Measurements from ENCODE around the gene TOM1L2.

The TOM1L2 gene

DNA sequence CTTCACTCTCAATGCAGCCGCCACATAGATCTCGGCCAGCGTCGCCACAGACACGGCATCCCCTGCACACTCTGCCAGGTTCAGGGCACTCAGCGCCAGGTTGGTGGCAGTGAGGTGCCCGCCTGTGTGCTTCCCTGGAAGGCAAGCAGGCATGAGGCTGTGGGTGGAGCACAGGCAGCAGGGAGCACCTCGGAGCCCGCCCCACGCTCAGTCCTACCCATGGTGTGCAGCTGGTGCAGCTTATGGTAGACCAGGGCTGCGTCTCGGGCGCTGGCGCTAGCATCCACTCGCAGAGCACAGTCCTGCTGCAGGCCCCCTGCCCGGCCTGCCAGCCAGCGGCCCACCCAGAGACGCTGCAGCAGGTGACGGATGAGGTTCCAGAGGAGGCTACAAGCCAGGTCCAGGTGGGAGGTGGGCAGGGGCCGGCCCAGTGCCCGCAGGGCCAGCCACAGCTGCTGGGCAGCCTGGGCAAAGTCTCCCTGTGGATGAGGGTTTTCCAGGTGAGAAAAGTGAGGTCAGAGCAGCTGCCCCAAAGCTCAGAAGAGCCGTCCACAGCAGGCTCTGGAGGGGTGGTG is 155.9 kb downstream of the TOM1L2 start:
- CTCF ChIA-PET, result no interaction called here
- POLR2A ChIA-PET, result interaction anchor here (1.1 to 24.8 kb wide), 2 partner anchors 12 to 19 kb away, joined by 3 to 369 read pairs; partner anchors contain the start of gene SREBF1
- no peak for DNase-seq (ENCODE audit: extremely low spot score)
- TF ChIP-seq FOXA1 (IDR thresholded peaks at IDR 0.05) (no peak), SUZ12 (IDR thresholded peaks at IDR 0.05) (no peak), BHLHE40 (IDR thresholded peaks at IDR 0.05; ENCODE audit: borderline replicate concordance) (no peak), LEF1 (IDR thresholded peaks at IDR 0.05; ENCODE audit: borderline replicate concordance) (no peak), NFRKB (IDR thresholded peaks at IDR 0.05) (no peak), L3MBTL2 (conservative IDR thresholded peaks at IDR 0.05) (no peak), FOXK2 (IDR thresholded peaks at IDR 0.05) (no peak), FOXM1 (IDR thresholded peaks at IDR 0.05; ENCODE audit: borderline replicate concordance) (no peak), ZNF384 (IDR thresholded peaks at IDR 0.05) (no peak), TARDBP (IDR thresholded peaks at IDR 0.05) (no peak), SP1 (IDR thresholded peaks at IDR 0.05) (no peak), HDGF (IDR thresholded peaks at IDR 0.05; ENCODE audit: borderline replicate concordance) (no peak), ARNT (IDR thresholded peaks at IDR 0.05) (no peak), CTBP1 (IDR thresholded peaks at IDR 0.05; ENCODE audit: borderline replicate concordance) (no peak), ELF4 (IDR thresholded peaks at IDR 0.05) (no peak)
- TF ChIP-seq, protein P1, sequence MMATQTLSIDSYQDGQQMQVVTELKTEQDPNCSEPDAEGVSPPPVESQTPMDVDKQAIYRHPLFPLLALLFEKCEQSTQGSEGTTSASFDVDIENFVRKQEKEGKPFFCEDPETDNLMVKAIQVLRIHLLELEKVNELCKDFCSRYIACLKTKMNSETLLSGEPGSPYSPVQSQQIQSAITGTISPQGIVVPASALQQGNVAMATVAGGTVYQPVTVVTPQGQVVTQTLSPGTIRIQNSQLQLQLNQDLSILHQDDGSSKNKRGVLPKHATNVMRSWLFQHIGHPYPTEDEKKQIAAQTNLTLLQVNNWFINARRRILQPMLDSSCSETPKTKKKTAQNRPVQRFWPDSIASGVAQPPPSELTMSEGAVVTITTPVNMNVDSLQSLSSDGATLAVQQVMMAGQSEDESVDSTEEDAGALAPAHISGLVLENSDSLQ (IDR thresholded peaks at IDR 0.05), result no peak

DNA sequence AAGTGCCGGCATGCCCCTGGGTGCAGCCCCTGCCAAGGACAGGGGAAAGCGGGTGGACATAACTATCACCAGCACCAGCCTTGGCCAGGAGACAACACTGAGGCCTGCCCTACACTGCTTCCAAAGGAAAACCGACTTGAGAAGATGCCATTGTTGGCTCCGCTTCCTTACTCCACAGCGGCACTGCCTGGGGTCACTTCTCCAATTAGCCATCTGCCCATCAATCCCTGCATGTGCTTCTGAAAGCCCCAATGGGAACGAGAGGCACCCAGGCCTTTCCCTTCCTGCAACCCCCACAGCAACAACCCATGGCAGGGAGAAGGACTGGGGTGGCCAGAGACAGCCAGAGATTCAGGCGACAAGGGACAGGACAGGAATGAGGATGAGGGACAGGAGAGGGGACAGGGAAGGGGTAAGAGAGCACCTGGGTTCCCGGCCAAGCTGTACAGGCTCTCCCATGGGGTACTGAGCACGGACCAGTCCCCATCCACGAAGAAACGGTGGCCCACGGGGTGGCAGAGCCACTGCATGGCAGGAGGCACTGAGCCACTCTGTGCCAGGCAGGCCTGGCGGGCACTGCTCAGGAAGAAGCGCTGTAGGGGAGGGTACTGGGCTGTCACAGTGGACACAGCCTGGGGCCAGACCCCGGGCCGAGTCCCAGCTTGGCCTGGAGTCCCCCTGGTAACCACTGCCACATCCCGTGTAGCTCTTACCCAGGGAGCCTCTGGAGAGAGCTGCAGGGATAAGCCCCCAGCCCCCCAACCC is 156.6 kb downstream of the TOM1L2 start:
- POLR2A ChIA-PET, result interaction anchor here (24.8 kb wide), 1 partner anchor 20 kb away, joined by 369 read pairs; the partner anchor contains the start of gene SREBF1
- DNase-seq (ENCODE audit: extremely low spot score), result no peak
- CTCF ChIA-PET, result interaction anchor here (0.6 to 0.7 kb wide), 3 partner anchors 12 to 76 kb away, joined by 3 to 4 read pairs (median 3); no protein-coding TSS in a partner anchor
- no peak for TF ChIP-seq SUZ12 (IDR thresholded peaks at IDR 0.05)
- TF ChIP-seq, protein P1 (IDR thresholded peaks at IDR 0.05), result no peak
- TF ChIP-seq ARNT (IDR thresholded peaks at IDR 0.05), result no peak
- no peak for TF ChIP-seq L3MBTL2 (conservative IDR thresholded peaks at IDR 0.05)
- TF ChIP-seq BHLHE40 (IDR thresholded peaks at IDR 0.05; ENCODE audit: borderline replicate concordance), result no peak
- TF ChIP-seq FOXA1 (IDR thresholded peaks at IDR 0.05), result no peak
- TF ChIP-seq ZNF384 (IDR thresholded peaks at IDR 0.05), result no peak
- no peak for TF ChIP-seq TARDBP (IDR thresholded peaks at IDR 0.05)
- no peak for TF ChIP-seq ELF4 (IDR thresholded peaks at IDR 0.05)
- TF ChIP-seq FOXM1 (IDR thresholded peaks at IDR 0.05; ENCODE audit: borderline replicate concordance), result no peak
- no peak for TF ChIP-seq NFRKB (IDR thresholded peaks at IDR 0.05)
- TF ChIP-seq CTBP1 (IDR thresholded peaks at IDR 0.05; ENCODE audit: borderline replicate concordance), result no peak
- no peak for TF ChIP-seq LEF1 (IDR thresholded peaks at IDR 0.05; ENCODE audit: borderline replicate concordance)
- TF ChIP-seq SP1 (IDR thresholded peaks at IDR 0.05), result no peak
- TF ChIP-seq HDGF (IDR thresholded peaks at IDR 0.05; ENCODE audit: borderline replicate concordance), result no peak
- no peak for TF ChIP-seq FOXK2 (IDR thresholded peaks at IDR 0.05)

DNA sequence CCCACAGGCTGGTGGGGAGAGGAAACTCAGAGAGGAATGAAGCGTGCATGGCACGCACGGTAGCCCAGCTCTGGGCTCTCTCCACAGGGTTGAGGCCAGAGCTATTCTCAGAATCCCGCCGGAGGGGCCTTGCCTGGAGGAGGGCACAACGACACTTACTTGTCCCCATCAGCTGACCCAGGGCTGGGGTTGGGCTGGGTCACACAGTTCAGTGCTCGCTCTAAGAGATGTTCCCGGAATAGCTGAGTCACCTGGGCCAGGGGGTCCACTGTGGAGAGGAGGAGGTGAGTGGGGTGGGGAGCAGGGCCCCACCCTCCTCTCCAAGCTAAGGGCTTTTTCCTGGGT is 157.2 kb downstream of the TOM1L2 start:
- POLR2A ChIA-PET, result interaction anchor here (0.9 to 24.8 kb wide), 3 partner anchors 9 to 35 kb away, joined by 3 to 369 read pairs (median 4); partner anchors contain the start of gene SREBF1
- no peak for TF ChIP-seq SP1 (IDR thresholded peaks at IDR 0.05)
- TF ChIP-seq, protein P1 (IDR thresholded peaks at IDR 0.05), result no peak
- no peak for TF ChIP-seq LEF1 (IDR thresholded peaks at IDR 0.05; ENCODE audit: borderline replicate concordance)
- no peak for TF ChIP-seq FOXK2 (IDR thresholded peaks at IDR 0.05)
- no peak for TF ChIP-seq ELF4 (IDR thresholded peaks at IDR 0.05)
- TF ChIP-seq BHLHE40 (IDR thresholded peaks at IDR 0.05; ENCODE audit: borderline replicate concordance), result no peak
- TF ChIP-seq FOXA1 (IDR thresholded peaks at IDR 0.05), result no peak
- TF ChIP-seq TARDBP (IDR thresholded peaks at IDR 0.05), result no peak
- TF ChIP-seq ARNT (IDR thresholded peaks at IDR 0.05), result no peak
- no peak for TF ChIP-seq CTBP1 (IDR thresholded peaks at IDR 0.05; ENCODE audit: borderline replicate concordance)
- TF ChIP-seq FOXM1 (IDR thresholded peaks at IDR 0.05; ENCODE audit: borderline replicate concordance), result no peak
- TF ChIP-seq HDGF (IDR thresholded peaks at IDR 0.05; ENCODE audit: borderline replicate concordance), result no peak
- DNase-seq (ENCODE audit: extremely low spot score), result no peak
- CTCF ChIA-PET, result interaction anchor here (0.6 to 1.8 kb wide), 4 partner anchors 12 to 76 kb away, joined by 3 to 7 read pairs (median 4); no protein-coding TSS in a partner anchor

DNA sequence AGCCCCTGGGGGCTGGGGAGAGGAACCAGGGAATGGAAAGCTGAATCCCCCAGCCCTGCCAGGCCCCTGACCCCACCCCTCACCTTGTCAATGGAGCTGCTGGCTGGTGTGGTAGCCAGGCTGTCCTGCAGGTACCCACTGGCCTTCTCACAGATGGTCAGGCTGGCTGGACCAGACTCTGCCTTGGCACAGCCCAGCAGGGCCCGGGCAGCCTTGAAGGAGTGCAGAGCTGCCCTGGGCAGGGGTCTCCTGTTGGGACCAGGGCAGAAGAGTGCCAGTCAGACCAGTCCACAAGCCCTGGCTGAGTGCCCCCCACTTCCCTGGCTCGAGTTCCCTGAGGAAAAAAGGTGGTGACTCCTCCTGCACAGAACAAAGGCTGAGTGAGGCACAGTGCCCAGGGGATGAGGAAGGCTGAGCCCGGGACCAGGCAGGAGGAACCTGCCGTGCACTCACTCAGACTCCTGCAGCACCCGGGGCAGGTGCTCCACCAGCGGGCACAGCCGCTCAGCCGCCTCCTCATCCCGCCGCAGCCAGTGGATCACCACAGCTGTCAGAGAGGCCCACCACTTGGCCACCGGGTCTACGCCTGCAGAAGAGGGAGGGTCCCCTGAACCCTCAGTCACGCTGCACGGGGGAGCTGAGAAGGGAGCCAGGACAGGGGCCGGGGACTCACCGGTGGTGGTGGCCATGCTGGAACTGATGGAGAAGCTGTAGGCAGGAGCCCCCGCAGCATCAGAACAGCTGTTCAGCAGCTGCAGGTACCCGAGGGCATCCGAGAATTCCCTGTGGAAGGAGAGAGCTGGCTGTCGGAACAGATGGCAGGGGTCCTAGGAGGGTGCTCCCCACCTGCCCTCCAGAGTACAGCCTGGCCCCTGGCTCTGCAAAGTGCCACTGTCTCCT is 157.8 kb downstream of the TOM1L2 start:
- DNase-seq (ENCODE audit: extremely low spot score), result no peak
- ChIA-PET CTCF (interaction anchor here (0.6 to 1.8 kb wide), 6 partner anchors 13 to 77 kb away, joined by 3 to 7 read pairs (median 4); no protein-coding TSS in a partner anchor), POLR2A (interaction anchor here (0.9 to 24.8 kb wide), 3 partner anchors 8 to 36 kb away, joined by 3 to 369 read pairs (median 4); partner anchors contain the start of gene SREBF1)
- TF ChIP-seq L3MBTL2 (conservative IDR thresholded peaks at IDR 0.05) (no peak), SP1 (IDR thresholded peaks at IDR 0.05) (no peak), FOXK2 (IDR thresholded peaks at IDR 0.05) (no peak)

DNA sequence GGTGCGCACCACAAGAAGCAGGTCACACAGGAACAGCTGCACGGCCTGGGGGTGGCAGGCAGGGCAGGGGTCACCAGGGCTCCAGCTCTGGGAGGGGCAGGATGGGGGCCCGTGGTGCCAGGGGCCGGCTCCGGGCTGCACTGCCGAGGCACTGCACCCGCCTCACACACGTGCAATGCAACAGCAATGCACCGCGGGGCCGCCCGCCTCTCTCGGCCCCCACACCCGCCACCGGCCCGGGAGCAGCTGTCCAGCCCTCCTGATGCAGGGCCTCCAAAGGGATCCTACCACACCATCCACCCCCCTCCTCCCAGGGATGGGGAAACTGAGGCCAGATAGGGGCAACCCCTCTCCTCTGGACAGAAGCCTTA is 158.5 kb downstream of the TOM1L2 start:
- DNase-seq (ENCODE audit: extremely low spot score), result no peak
- TF ChIP-seq ZNF384 (IDR thresholded peaks at IDR 0.05) (no peak), SUZ12 (IDR thresholded peaks at IDR 0.05) (no peak), TARDBP (IDR thresholded peaks at IDR 0.05) (no peak), ELF4 (IDR thresholded peaks at IDR 0.05) (no peak), SP1 (IDR thresholded peaks at IDR 0.05) (no peak), LEF1 (IDR thresholded peaks at IDR 0.05; ENCODE audit: borderline replicate concordance) (no peak), CTBP1 (IDR thresholded peaks at IDR 0.05; ENCODE audit: borderline replicate concordance) (no peak), HDGF (IDR thresholded peaks at IDR 0.05; ENCODE audit: borderline replicate concordance) (no peak), L3MBTL2 (conservative IDR thresholded peaks at IDR 0.05) (no peak), FOXM1 (IDR thresholded peaks at IDR 0.05; ENCODE audit: borderline replicate concordance) (no peak), BHLHE40 (IDR thresholded peaks at IDR 0.05; ENCODE audit: borderline replicate concordance) (no peak), FOXK2 (IDR thresholded peaks at IDR 0.05) (no peak), ARNT (IDR thresholded peaks at IDR 0.05) (no peak), NFRKB (IDR thresholded peaks at IDR 0.05) (no peak), FOXA1 (IDR thresholded peaks at IDR 0.05) (no peak)
- TF ChIP-seq, protein P1 (IDR thresholded peaks at IDR 0.05), result no peak
- ChIA-PET POLR2A (interaction anchor here (1.0 to 24.8 kb wide), 3 partner anchors 22 to 36 kb away, joined by 3 to 369 read pairs (median 4); partner anchors contain the start of gene SREBF1), CTCF (interaction anchor here (0.7 to 1.8 kb wide), 4 partner anchors 17 to 76 kb away, joined by 3 to 7 read pairs (median 4); no protein-coding TSS in a partner anchor)
